Endothelial cell of umbilical vein (primary cell): ENCODE data around the gene ME3.

Experiments used
- EZH2 ChIP-seq: IDR thresholded peaks from 2 replicates; pipeline ENCODE4 v1.6.1; 2012; ENCODE audit warnings: borderline replicate concordance, low read depth, mild to moderate bottlenecking, moderate library complexity, low read length, inconsistent platforms; ENCODE audit not compliant: severe bottlenecking
- JUN ChIP-seq: IDR thresholded peaks from 2 replicates; pipeline ENCODE4 v1.6.1; 2011; ENCODE audit warnings: borderline replicate concordance, low read depth; ENCODE audit not compliant: insufficient read length, insufficient read depth
- POLR2A ChIP-seq: IDR thresholded peaks from 2 replicates; pipeline ENCODE4 v1.6.1; 2012; ENCODE audit warnings: low read depth, mild to moderate bottlenecking, control low read depth, low read length
- POLR2AphosphoS5 ChIP-seq: IDR thresholded peaks from 2 replicates; pipeline ENCODE4 v1.6.1; 2012; ENCODE audit warnings: low read depth, mild to moderate bottlenecking, control low read depth, low read length, moderate library complexity; ENCODE audit not compliant: insufficient read depth
- TF ChIP-seq, protein P1 (sequence below), 2 donors: IDR thresholded peaks; 1 replicate in 1 of 2; 2 replicates in 1 of 2; pipeline ENCODE4 v1.5.1; 2011; ENCODE audit warnings: low read length in 2 of 2, mild to moderate bottlenecking in 2 of 2, moderate library complexity in 2 of 2, control low read depth in 1 of 2, inconsistent platforms in 1 of 2, low read depth in 1 of 2; ENCODE audit not compliant: insufficient read depth in 1 of 2; ENCODE audit errors: extremely low read depth in 1 of 2
- TF ChIP-seq, protein P2 (sequence below): IDR thresholded peaks from 2 replicates; pipeline ENCODE4 v1.6.1; 2011; ENCODE audit not compliant: insufficient read depth, insufficient read length

DNA sequence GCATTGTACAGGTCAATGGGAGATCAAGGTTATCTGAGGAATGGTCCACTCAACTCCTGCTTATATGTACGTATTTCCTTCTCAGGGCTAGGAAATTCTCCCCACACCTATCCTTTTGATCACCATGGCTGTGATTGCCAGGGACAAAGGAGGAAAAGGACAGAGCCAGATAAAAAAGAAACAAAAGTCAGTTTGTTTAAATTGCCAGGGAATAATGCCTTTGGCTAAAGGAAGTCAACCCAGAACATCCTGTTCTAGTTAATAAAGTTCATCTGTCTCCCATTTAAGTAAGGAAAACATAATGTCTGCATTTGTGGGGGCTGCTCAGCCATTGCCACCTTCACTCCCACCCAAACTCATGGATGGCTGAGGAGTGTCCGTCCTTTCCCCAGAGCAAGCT, 124.7 kb downstream of the ME3 start:
- TF ChIP-seq, protein P1, sequence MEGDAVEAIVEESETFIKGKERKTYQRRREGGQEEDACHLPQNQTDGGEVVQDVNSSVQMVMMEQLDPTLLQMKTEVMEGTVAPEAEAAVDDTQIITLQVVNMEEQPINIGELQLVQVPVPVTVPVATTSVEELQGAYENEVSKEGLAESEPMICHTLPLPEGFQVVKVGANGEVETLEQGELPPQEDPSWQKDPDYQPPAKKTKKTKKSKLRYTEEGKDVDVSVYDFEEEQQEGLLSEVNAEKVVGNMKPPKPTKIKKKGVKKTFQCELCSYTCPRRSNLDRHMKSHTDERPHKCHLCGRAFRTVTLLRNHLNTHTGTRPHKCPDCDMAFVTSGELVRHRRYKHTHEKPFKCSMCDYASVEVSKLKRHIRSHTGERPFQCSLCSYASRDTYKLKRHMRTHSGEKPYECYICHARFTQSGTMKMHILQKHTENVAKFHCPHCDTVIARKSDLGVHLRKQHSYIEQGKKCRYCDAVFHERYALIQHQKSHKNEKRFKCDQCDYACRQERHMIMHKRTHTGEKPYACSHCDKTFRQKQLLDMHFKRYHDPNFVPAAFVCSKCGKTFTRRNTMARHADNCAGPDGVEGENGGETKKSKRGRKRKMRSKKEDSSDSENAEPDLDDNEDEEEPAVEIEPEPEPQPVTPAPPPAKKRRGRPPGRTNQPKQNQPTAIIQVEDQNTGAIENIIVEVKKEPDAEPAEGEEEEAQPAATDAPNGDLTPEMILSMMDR (IDR thresholded peaks at IDR 0.05; ENCODE audit: extremely low read depth in 1 of 2, insufficient read depth in 1 of 2, low read depth in 1 of 2, low read length in 2 of 2), result no peak
- no peak for TF ChIP-seq EZH2
- TF ChIP-seq POLR2A, result no peak
- TF ChIP-seq POLR2AphosphoS5, result no peak
- TF ChIP-seq, protein P2, sequence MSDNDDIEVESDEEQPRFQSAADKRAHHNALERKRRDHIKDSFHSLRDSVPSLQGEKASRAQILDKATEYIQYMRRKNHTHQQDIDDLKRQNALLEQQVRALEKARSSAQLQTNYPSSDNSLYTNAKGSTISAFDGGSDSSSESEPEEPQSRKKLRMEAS, result no peak
- TF ChIP-seq JUN, result no peak
